ENCODE results near the gene CFAP97. TPM values are rescaled to one million over a fixed set of nuclear protein-coding genes. Genes with fewer than 3 reads are reported as not detected.

CFAP97 gene
- total RNA-seq, 1 donor from 2014 or later: 53.1 TPM

- Mint-ChIP-seq H3K27ac (ENCODE audit: unreplicated experiment) (no peak overlapping the region), H3K36me3 (ENCODE audit: low read depth) (peaks cover 3% of the 10 kb centered on the region), H3K9me3 (ENCODE audit: low read depth) (no peaks in the 10 kb centered on the region), H3K4me3 (ENCODE audit: unreplicated experiment) (no peak overlapping the region), H3K4me1 (ENCODE audit: low read depth) (peaks cover 25% of the 10 kb centered on the region), H3K27me3 (ENCODE audit: low read depth) (no peaks in the 10 kb centered on the region)
- TF ChIP-seq, protein P1, sequence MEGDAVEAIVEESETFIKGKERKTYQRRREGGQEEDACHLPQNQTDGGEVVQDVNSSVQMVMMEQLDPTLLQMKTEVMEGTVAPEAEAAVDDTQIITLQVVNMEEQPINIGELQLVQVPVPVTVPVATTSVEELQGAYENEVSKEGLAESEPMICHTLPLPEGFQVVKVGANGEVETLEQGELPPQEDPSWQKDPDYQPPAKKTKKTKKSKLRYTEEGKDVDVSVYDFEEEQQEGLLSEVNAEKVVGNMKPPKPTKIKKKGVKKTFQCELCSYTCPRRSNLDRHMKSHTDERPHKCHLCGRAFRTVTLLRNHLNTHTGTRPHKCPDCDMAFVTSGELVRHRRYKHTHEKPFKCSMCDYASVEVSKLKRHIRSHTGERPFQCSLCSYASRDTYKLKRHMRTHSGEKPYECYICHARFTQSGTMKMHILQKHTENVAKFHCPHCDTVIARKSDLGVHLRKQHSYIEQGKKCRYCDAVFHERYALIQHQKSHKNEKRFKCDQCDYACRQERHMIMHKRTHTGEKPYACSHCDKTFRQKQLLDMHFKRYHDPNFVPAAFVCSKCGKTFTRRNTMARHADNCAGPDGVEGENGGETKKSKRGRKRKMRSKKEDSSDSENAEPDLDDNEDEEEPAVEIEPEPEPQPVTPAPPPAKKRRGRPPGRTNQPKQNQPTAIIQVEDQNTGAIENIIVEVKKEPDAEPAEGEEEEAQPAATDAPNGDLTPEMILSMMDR (IDR thresholded peaks at IDR 0.05): peak; percentile 95
- DNase-seq (ENCODE audit: low spot score): no peak
Observed at GRCh38 chr4:185183622-185184281, 20.0 kb downstream of the CFAP97 start.

DNA sequence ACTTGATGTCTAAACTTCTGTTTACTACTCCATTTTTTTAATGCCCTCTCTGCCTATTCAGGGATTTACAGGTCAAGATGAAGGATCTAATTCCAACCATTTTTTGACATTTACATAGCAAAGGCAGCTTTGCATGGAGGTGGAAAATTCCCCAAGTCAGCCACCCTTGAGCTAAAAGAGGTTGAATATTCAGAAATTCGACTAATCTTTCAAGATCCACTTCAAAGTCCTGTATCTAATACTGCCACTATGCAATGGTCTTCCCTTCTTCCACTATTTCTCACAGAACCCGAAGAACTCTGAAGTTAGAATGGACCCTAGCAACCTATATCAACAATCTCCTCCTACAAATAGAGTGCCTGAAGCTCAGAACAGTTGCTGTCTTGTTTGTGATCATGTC lies 21.6 kb downstream of the CFAP97 start:
- H3K27ac Mint-ChIP-seq (ENCODE audit: unreplicated experiment): peak overlapping the region; percentile 63
- no peaks in the 10 kb centered on the region for H3K36me3 Mint-ChIP-seq (ENCODE audit: low read depth)
- TF ChIP-seq, protein P1 (IDR thresholded peaks at IDR 0.05): no peak
- H3K9me3 Mint-ChIP-seq (ENCODE audit: low read depth): no peaks in the 10 kb centered on the region
- H3K4me3 Mint-ChIP-seq (ENCODE audit: unreplicated experiment): no peak overlapping the region
- no peak for DNase-seq (ENCODE audit: low spot score)
- H3K4me1 Mint-ChIP-seq (ENCODE audit: low read depth): peaks cover 25% of the 10 kb centered on the region
- no peaks in the 10 kb centered on the region for H3K27me3 Mint-ChIP-seq (ENCODE audit: low read depth)

- Mint-ChIP-seq H3K9me3 (ENCODE audit: low read depth) (no peaks in the 10 kb centered on the region), H3K4me3 (ENCODE audit: unreplicated experiment) (no peak overlapping the region), H3K27ac (ENCODE audit: unreplicated experiment) (no peak overlapping the region), H3K27me3 (ENCODE audit: low read depth) (no peaks in the 10 kb centered on the region), H3K36me3 (ENCODE audit: low read depth) (peaks cover 1% of the 10 kb centered on the region), H3K4me1 (ENCODE audit: low read depth) (peaks cover 36% of the 10 kb centered on the region)
- no peak for DNase-seq (ENCODE audit: low spot score)
- TF ChIP-seq, protein P1 (IDR thresholded peaks at IDR 0.05): no peak
Observed at GRCh38 chr4:185179488-185179887, 24.3 kb downstream of the CFAP97 start.

- H3K4me1 Mint-ChIP-seq (ENCODE audit: low read depth): peaks cover 11% of the 10 kb centered on the region
Observed at GRCh38 chr4:185171373-185172071, 32.3 kb downstream of the CFAP97 start.

DNA sequence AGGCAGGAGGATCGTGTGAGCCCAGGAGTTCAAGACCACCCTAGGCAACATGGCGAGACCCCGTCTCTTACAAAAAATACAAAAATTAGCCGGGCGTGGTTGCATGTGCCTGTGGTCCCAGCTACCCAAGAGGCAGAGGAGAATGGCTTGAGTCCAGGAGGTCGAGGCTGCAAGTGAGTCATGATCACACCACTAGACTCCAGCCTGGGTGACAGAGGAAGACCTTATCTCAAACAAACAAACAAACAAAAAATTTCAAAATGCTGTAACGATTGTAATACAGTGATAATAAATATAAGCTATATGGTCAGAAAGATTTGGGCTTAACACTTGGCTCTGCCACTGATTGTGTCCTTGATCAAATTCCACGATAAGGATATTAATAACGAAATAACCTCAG lies 36.6 kb downstream of the CFAP97 start:
- Mint-ChIP-seq H3K27me3 (ENCODE audit: low read depth) (no peaks in the 10 kb centered on the region), H3K9me3 (ENCODE audit: low read depth) (no peaks in the 10 kb centered on the region), H3K36me3 (ENCODE audit: low read depth) (peaks cover 15% of the 10 kb centered on the region), H3K4me1 (ENCODE audit: low read depth) (peaks cover 11% of the 10 kb centered on the region), H3K4me3 (ENCODE audit: unreplicated experiment) (no peak overlapping the region), H3K27ac (ENCODE audit: unreplicated experiment) (no peak overlapping the region)
- TF ChIP-seq, protein P1 (IDR thresholded peaks at IDR 0.05): no peak
- no peak for DNase-seq (ENCODE audit: low spot score)

More at GRCh38 chr4:185171373-185172071, 32.3 kb downstream of the CFAP97 start:
- Mint-ChIP-seq H3K36me3 (ENCODE audit: low read depth) (peaks cover 14% of the 10 kb centered on the region), H3K9me3 (ENCODE audit: low read depth) (no peaks in the 10 kb centered on the region), H3K27ac (ENCODE audit: unreplicated experiment) (no peak overlapping the region), H3K4me3 (ENCODE audit: unreplicated experiment) (no peak overlapping the region), H3K27me3 (ENCODE audit: low read depth) (no peaks in the 10 kb centered on the region)
- no peak for DNase-seq (ENCODE audit: low spot score)
- TF ChIP-seq, protein P1 (IDR thresholded peaks at IDR 0.05): no peak
